ENCODE results near the gene VPS54. TPM values are rescaled to one million over a fixed set of nuclear protein-coding genes. Genes with fewer than 3 reads are reported as not detected.

VPS54 gene
- total and polyA plus RNA-seq, 9 of the 15 experiments (the other 6 are each of a cell fraction or from before 2014, with no cell fraction given): 4.9 to 23.2 (median 13.2) TPM

GRCh38 chr2:64019083-64019974 lies at the start of gene VPS54 (continued):
- TF ChIP-seq TEAD1 (CRISPR knock-in tag; IDR thresholded peaks at IDR 0.05) (0 out of 4 replicates have a peak, but pooled peaks of 1 of the 2 experiments have one; percentile 9), ZNF655 (CRISPR knock-in tag; IDR thresholded peaks at IDR 0.05) (no peak), CBFA2T2 (conservative IDR thresholded peaks at IDR 0.05) (no peak), ELF2 (CRISPR knock-in tag; IDR thresholded peaks at IDR 0.05) (no peak), STAT5B (CRISPR knock-in tag; IDR thresholded peaks at IDR 0.05) (no peak), PCBP2 (IDR thresholded peaks at IDR 0.05; ENCODE audit: low read depth, low read length, poor library complexity, severe bottlenecking) (peak; percentile 39), PHB (CRISPR knock-in tag; IDR thresholded peaks at IDR 0.05) (no peak), MXD1 (CRISPR knock-in tag; IDR thresholded peaks at IDR 0.05; ENCODE audit: borderline replicate concordance, poor library complexity, severe bottlenecking) (no peak), ZNF445 (CRISPR knock-in tag; IDR thresholded peaks at IDR 0.05; ENCODE audit: low read depth) (no peak), YBX1 (IDR thresholded peaks at IDR 0.05) (no peak), HCFC1 (IDR thresholded peaks at IDR 0.05; ENCODE audit: low read depth, low read length) (no peak; the same call in 1 of the 2 replicates), WHSC1 (IDR thresholded peaks at IDR 0.05; ENCODE audit: low read length) (no peak), GMEB1 (CRISPR knock-in tag; IDR thresholded peaks at IDR 0.05) (peak; percentile 40; the same call in 1 of the 2 replicates), ZBTB40 (IDR thresholded peaks at IDR 0.05) (peak; percentile 65), ZBTB40 (CRISPR knock-in tag; IDR thresholded peaks at IDR 0.05) (no peak)

Measured in K562 (cell line).